B cell (primary cell): ENCODE measurements around the gene MYL12B. TPM values are rescaled to one million over a fixed set of nuclear protein-coding genes. Genes with fewer than 3 reads are reported as not detected.

Experiments
- ATAC-seq: fragments of 200-7000 bp; cut with Tn5 transposase; one replicate; pipeline ENCODE4 v1.10.0; 2021; ENCODE audit warnings: low read depth, mild to moderate bottlenecking, moderate number of reproducible peaks, moderate library complexity
- CTCF ChIA-PET: fragments of 350-600 bp; sonication (Branson Sonifier 250); formaldehyde crosslinking; loops from one replicate; lab custom pipeline; 2021; ENCODE audit warnings: antibody characterized with exemption, inconsistent platforms; lab: Charles Lee
- POLR2A ChIA-PET: fragments of 350-600 bp; sonication (Branson Sonifier 250); formaldehyde crosslinking; loops from one replicate; lab custom pipeline; 2021; ENCODE audit warnings: antibody characterized with exemption; lab: Charles Lee
- DNase-seq: peaks from one replicate; pipeline ENCODE4 v3.0.0; 2013
- H2AFZ ChIP-seq: 2 replicates; pipeline ENCODE4 v1.6.1; 2012; ENCODE audit warnings: mild to moderate bottlenecking, low read depth, low read length; ENCODE audit not compliant: insufficient read depth, poor library complexity, severe bottlenecking
- H3K27ac ChIP-seq, 2 donors: 1 replicate in 1 of 2; 2 replicates in 1 of 2; pipeline ENCODE4 v1.5.1; 2012 to 2013; ENCODE audit warnings: low read length in 2 of 2, mild to moderate bottlenecking in 2 of 2, moderate library complexity in 1 of 2
- H3K27me3 ChIP-seq, 4 experiments: fragments of 200-600 bp in 1 of 4; sonication (generic) in 1 of 4; replicated peaks in 1 of 4; 1 replicate in 2 of 4; 2 replicates in 2 of 4; pipeline versions ENCODE4 v1.6.1 to v1.7.0; 2013 to 2016; ENCODE audit warnings: low read length in 3 of 4, mild to moderate bottlenecking in 2 of 4, mixed read lengths in 1 of 4, moderate library complexity in 1 of 4; ENCODE audit not compliant: insufficient read depth in 4 of 4, control insufficient read depth in 3 of 4; ENCODE audit errors: control extremely low read depth in 1 of 4
- H3K36me3 ChIP-seq, 2 experiments: replicated peaks in 1 of 2; 1 replicate in 1 of 2; 2 replicates in 1 of 2; pipeline versions ENCODE4 v1.6.1 to v1.7.1; 2013; ENCODE audit warnings: low read length in 1 of 2; ENCODE audit not compliant: insufficient read depth in 2 of 2, control insufficient read depth in 1 of 2; ENCODE audit errors: control extremely low read depth in 1 of 2, extremely low read depth in 1 of 2
- H3K4me1 ChIP-seq, 2 donors: fragments of 200-600 bp in 1 of 2; sonication (generic) in 1 of 2; 1 replicate in 1 of 2; 2 replicates in 1 of 2; pipeline versions ENCODE4 v1.5.1 to v1.6.1; 2013 to 2017; ENCODE audit warnings: low read length in 2 of 2; ENCODE audit not compliant: control insufficient read depth in 2 of 2, insufficient read depth in 2 of 2
- H3K4me2 ChIP-seq: replicated peaks from 2 replicates; pipeline ENCODE3; 2012; ENCODE audit warnings: mild to moderate bottlenecking, low read depth, low read length; ENCODE audit not compliant: poor library complexity, severe bottlenecking
- H3K4me3 ChIP-seq, 5 experiments: fragments of 200-600 bp in 1 of 5; sonication (generic) in 1 of 5; 1 replicate in 3 of 5; 2 replicates in 2 of 5; pipeline versions ENCODE4 v1.5.1 to v1.7.0; 2011 to 2016; ENCODE audit warnings: low read length in 4 of 5, mild to moderate bottlenecking in 4 of 5, low read depth in 2 of 5, control low read depth in 1 of 5, moderate library complexity in 1 of 5; ENCODE audit not compliant: insufficient read depth in 1 of 5; ENCODE audit errors: control extremely low read depth in 1 of 5, extremely low read depth in 1 of 5
- H3K79me2 ChIP-seq: fragments of 200-600 bp; sonication (generic); one replicate; pipeline ENCODE4 v1.6.0; 2016; ENCODE audit warnings: low read length; ENCODE audit not compliant: control insufficient read depth, insufficient read depth
- H3K9ac ChIP-seq: fragments of 200-600 bp; sonication (generic); 2 replicates; pipeline ENCODE4 v1.6.1; 2017; ENCODE audit warnings: mild to moderate bottlenecking, low read length, moderate library complexity
- H3K9me3 ChIP-seq, 3 donors: one replicate each; pipeline versions ENCODE4 v1.6.1 to v1.7.1; 2013; ENCODE audit warnings: low read length in 2 of 3; ENCODE audit not compliant: control insufficient read depth in 2 of 3, insufficient read depth in 1 of 3; ENCODE audit errors: control extremely low read depth in 1 of 3
- H4K20me1 ChIP-seq: 2 replicates; pipeline ENCODE4 v1.6.0; 2012; ENCODE audit warnings: mild to moderate bottlenecking, low read length; ENCODE audit not compliant: insufficient read depth, control insufficient read depth, poor library complexity, severe bottlenecking
- H3K27ac Mint-ChIP-seq: one replicate; pipeline ENCODE4 v1.8.0; 2021; ENCODE audit warnings: mixed read lengths
- H3K27me3 Mint-ChIP-seq: one replicate; pipeline ENCODE4 v1.8.0; 2021; ENCODE audit warnings: mixed read lengths
- H3K4me1 Mint-ChIP-seq: one replicate; pipeline ENCODE4 v1.8.0; 2021; ENCODE audit warnings: mixed read lengths
- H3K4me3 Mint-ChIP-seq: one replicate; pipeline ENCODE4 v1.8.0; 2021; ENCODE audit warnings: mixed read lengths
- H3K9me3 Mint-ChIP-seq: one replicate; pipeline ENCODE4 v1.8.0; 2022; ENCODE audit warnings: mixed read lengths; ENCODE audit not compliant: insufficient read depth
- CTCF ChIP-seq: fragments of 200-600 bp; IDR thresholded peaks from one replicate; pipeline ENCODE4 v1.8.0; 2022; ENCODE audit warnings: antibody characterized with exemption, mild to moderate bottlenecking
- EZH2 ChIP-seq: IDR thresholded peaks from 2 replicates; pipeline ENCODE4 v1.6.1; 2012; ENCODE audit warnings: borderline replicate concordance, low read depth, mild to moderate bottlenecking, moderate library complexity, low read length; ENCODE audit not compliant: insufficient read depth, poor library complexity, severe bottlenecking
- WGBS: methylation state at CpG from one replicate; pipeline ENCODE4 v1.1.5; 2013; ENCODE audit warnings: missing lambda C conversion rate; ENCODE audit not compliant: insufficient coverage; 5-methylcytosine and 5-hydroxymethylcytosine counted together
- intact Hi-C: fragments of 100-400 bp; cut with micrococcal nuclease; formaldehyde crosslinking; loops from one replicate; pipeline ENCODE4 v1.10.0; 2022
- polyA plus RNA-seq: library from polyadenylated mRNA; depleted of rRNA; stranded (reverse); fragments of >200 nt; gene quantifications from 2 replicates; pipeline ENCODE4 v1.2.3, GENCODE V29; 2012
- total RNA-seq, 2 donors: library from RNA; stranded (reverse); fragments of 120-200 nt in 1 of 2; gene quantifications; 1 replicate in 1 of 2; 2 replicates in 1 of 2; pipeline versions ENCODE4 v1.2.3 to v1.2.4, GENCODE V29; 2013 to 2022

The MYL12B gene
- total and polyA plus RNA-seq, 2 donors (not counting 1 experiment from before 2014, with no cell fraction given): 127 to 139 TPM

- no peaks in the 10 kb centered on the region for H3K9me3 Mint-ChIP-seq
- peak overlapping the region; percentile 91 for H3K4me2 ChIP-seq
- peaks cover 13% of the 10 kb centered on the region for H3K4me1 Mint-ChIP-seq
- POLR2A ChIA-PET: interaction anchor here (0.7 to 2.1 kb wide), 8 partner anchors 18 to 367 kb away, joined by 3 to 11 read pairs (median 4); no protein-coding TSS in a partner anchor
- peak overlapping the region; percentile 94 for H2AFZ ChIP-seq
- DNase-seq: peak; percentile 90
- WGBS: 13% methylated on average over 16 of the region's 18 CpGs
- peak overlapping the region; percentile 53 to 88 (median 85) for H3K4me3 ChIP-seq
- no peaks in the 10 kb centered on the region for H4K20me1 ChIP-seq
- TF ChIP-seq EZH2: no peak
- TF ChIP-seq CTCF: peak; percentile 89
- peak overlapping the region; percentile 87 for H3K9ac ChIP-seq
- H3K36me3 ChIP-seq: no peaks in the 10 kb centered on the region
- H3K4me1 ChIP-seq: peaks cover 7 to 10% of the 10 kb centered on the region in 2 donors
- peaks cover 5% of the 10 kb centered on the region for H3K79me2 ChIP-seq
- CTCF ChIA-PET: interaction anchor here (0.6 to 6.9 kb wide), 43 partner anchors 9 to 701 kb away, joined by 3 to 63 read pairs (median 4); no protein-coding TSS in a partner anchor
- H3K27ac ChIP-seq: no peak overlapping the region
- H3K27ac Mint-ChIP-seq: peak overlapping the region; percentile 80
- peak; percentile 99 for ATAC-seq
- intact Hi-C loops: loop anchor here (1.0 to 10.0 kb wide), 7 partner anchors 16 to 297 kb away; no protein-coding TSS in a partner anchor
- no peaks in the 10 kb centered on the region for H3K9me3 ChIP-seq
- peaks cover 30% of the 10 kb centered on the region for H3K27me3 Mint-ChIP-seq
- peaks cover 0 to 7% (median 2%) of the 10 kb centered on the region in 4 experiments for H3K27me3 ChIP-seq
- H3K4me3 Mint-ChIP-seq: peak overlapping the region; percentile 96
Observed at GRCh38 chr18:3297025-3297984, 35.4 kb downstream of the MYL12B start.

GRCh38 chr18:3304832-3305231, 42.9 kb downstream of the MYL12B start:
- Histone ChIP-seq H3K4me3 (no peak overlapping the region), H3K9ac (no peak overlapping the region), H3K9me3 (no peaks in the 10 kb centered on the region), H3K36me3 (no peaks in the 10 kb centered on the region), H3K4me2 (no peak overlapping the region), H3K4me1 (no peaks in the 10 kb centered on the region), H2AFZ (no peak overlapping the region), H4K20me1 (no peaks in the 10 kb centered on the region), H3K27me3 (no peaks in the 10 kb centered on the region), H3K79me2 (no peaks in the 10 kb centered on the region), H3K27ac (no peak overlapping the region)
- TF ChIP-seq EZH2 (no peak), CTCF (no peak)
- ChIA-PET POLR2A (no interaction called here), CTCF (no interaction called here)
- H3K27me3 Mint-ChIP-seq: peaks cover 20% of the 10 kb centered on the region
- H3K4me3 Mint-ChIP-seq: no peak overlapping the region
- WGBS: no CpG with 5 or more reads among the region's 1 CpG
- ATAC-seq (no peak), DNase-seq (no peak)
- no peaks in the 10 kb centered on the region for H3K4me1 Mint-ChIP-seq
- intact Hi-C loops: no loop called here
- no peak overlapping the region for H3K27ac Mint-ChIP-seq
- no peaks in the 10 kb centered on the region for H3K9me3 Mint-ChIP-seq
